Measurements from ENCODE around the gene TBX15.

The TBX15 gene

GRCh38 chr1:118992237-118992825 is 4.2 kb upstream of the TBX15 start:
- Histone ChIP-seq H3K9ac (ENCODE audit: low read length) (no peak overlapping the region), H3K4me1 (ENCODE audit: low read length) (no peaks in the 10 kb centered on the region), H3K4me2 (ENCODE audit: low read length) (no peak overlapping the region), H3K4me3 (ENCODE audit: low read length) (no peak overlapping the region), H4K20me1 (ENCODE audit: insufficient read depth, low read length) (no peaks in the 10 kb centered on the region), H3K9me3 (ENCODE audit: insufficient read depth, low read length) (no peaks in the 10 kb centered on the region), H3K36me3 (replicated peaks; ENCODE audit: low read depth, low read length) (no peaks in the 10 kb centered on the region), H3K27ac (ENCODE audit: low read length) (no peak overlapping the region), H3K27me3 (ENCODE audit: low read depth, low read length) (no peaks in the 10 kb centered on the region), H3K79me2 (ENCODE audit: low read length) (no peaks in the 10 kb centered on the region), H2AFZ (ENCODE audit: low read depth, low read length) (no peak overlapping the region)
- TF ChIP-seq CTCF (IDR thresholded peaks at IDR 0.05; ENCODE audit: low read depth, low read length) (no peak), EZH2phosphoT487 (IDR thresholded peaks at IDR 0.05; ENCODE audit: low read depth) (no peak)

GRCh38 chr1:118991448-118991847 is 3.3 kb upstream of the TBX15 start:
- Histone ChIP-seq H3K79me2 (ENCODE audit: low read length) (no peaks in the 10 kb centered on the region), H3K4me3 (ENCODE audit: low read length) (no peak overlapping the region), H4K20me1 (ENCODE audit: insufficient read depth, low read length) (no peaks in the 10 kb centered on the region), H3K4me2 (ENCODE audit: low read length) (no peak overlapping the region), H3K27ac (ENCODE audit: low read length) (no peak overlapping the region), H3K4me1 (ENCODE audit: low read length) (no peaks in the 10 kb centered on the region), H3K27me3 (ENCODE audit: low read depth, low read length) (no peaks in the 10 kb centered on the region), H3K9me3 (ENCODE audit: insufficient read depth, low read length) (no peaks in the 10 kb centered on the region), H3K9ac (ENCODE audit: low read length) (no peak overlapping the region), H3K36me3 (replicated peaks; ENCODE audit: low read depth, low read length) (no peaks in the 10 kb centered on the region), H2AFZ (ENCODE audit: low read depth, low read length) (no peak overlapping the region)
- no peak for TF ChIP-seq CTCF (IDR thresholded peaks at IDR 0.05; ENCODE audit: low read depth, low read length)
- TF ChIP-seq EZH2phosphoT487 (IDR thresholded peaks at IDR 0.05; ENCODE audit: low read depth) = no peak

GRCh38 chr1:118990513-118991152 is 2.5 kb upstream of the TBX15 start:
- Histone ChIP-seq H3K27me3 (ENCODE audit: low read depth, low read length) (no peaks in the 10 kb centered on the region), H3K4me1 (ENCODE audit: low read length) (no peaks in the 10 kb centered on the region)

More at GRCh38 chr1:118990513-118991152, 2.5 kb upstream of the TBX15 start:
- TF ChIP-seq CTCF (IDR thresholded peaks at IDR 0.05; ENCODE audit: low read depth, low read length) = no peak
- TF ChIP-seq EZH2phosphoT487 (IDR thresholded peaks at IDR 0.05; ENCODE audit: low read depth) = no peak
- Histone ChIP-seq H3K4me3 (ENCODE audit: low read length) (no peak overlapping the region), H3K36me3 (replicated peaks; ENCODE audit: low read depth, low read length) (no peaks in the 10 kb centered on the region), H3K27ac (ENCODE audit: low read length) (no peak overlapping the region), H2AFZ (ENCODE audit: low read depth, low read length) (no peak overlapping the region), H3K9me3 (ENCODE audit: insufficient read depth, low read length) (no peaks in the 10 kb centered on the region), H3K4me2 (ENCODE audit: low read length) (no peak overlapping the region), H4K20me1 (ENCODE audit: insufficient read depth, low read length) (no peaks in the 10 kb centered on the region), H3K9ac (ENCODE audit: low read length) (no peak overlapping the region), H3K79me2 (ENCODE audit: low read length) (no peaks in the 10 kb centered on the region)

Data from OCI-LY3 (cell line).